Middle frontal gyrus (tissue), 1 donor: ENCODE measurements around the gene SLC29A1.

Experiments used
- DNase-seq: peaks from one replicate; pipeline ENCODE4 v3.0.0-alpha.2; 2015; ENCODE audit warnings: low spot score; ENCODE audit errors: extremely low spot score

SLC29A1 gene

GRCh38 chr6:44255105-44255808, 31.9 kb downstream of the SLC29A1 start:
- no peak for DNase-seq

GRCh38 chr6:44255871-44256774, 32.7 kb downstream of the SLC29A1 start:
- no peak for DNase-seq

- no peak for DNase-seq
Observed at GRCh38 chr6:44256775-44257024, 33.3 kb downstream of the SLC29A1 start.

GRCh38 chr6:44257025-44257752, 33.8 kb downstream of the SLC29A1 start, which contains the start of gene SLC35B2:
Gene SLC35B2 (minus strand): TSS chr6:44257528. CDS start chr6:44257410, 118 bp downstream.
- peak; percentile 65 for DNase-seq

- no peak for DNase-seq
Observed at GRCh38 chr6:44257753-44258324, 34.4 kb downstream of the SLC29A1 start.

GRCh38 chr6:44258325-44258863, 35.0 kb downstream of the SLC29A1 start:
- DNase-seq = no peak

GRCh38 chr6:44258921-44259320, 35.5 kb downstream of the SLC29A1 start:
- no peak for DNase-seq

- no peak for DNase-seq
Observed at GRCh38 chr6:44260011-44260410, 36.6 kb downstream of the SLC29A1 start.

- no peak for DNase-seq
Observed at GRCh38 chr6:44260451-44261297, 37.3 kb downstream of the SLC29A1 start.

- no peak for DNase-seq
Observed at GRCh38 chr6:44261581-44261980, 38.2 kb downstream of the SLC29A1 start.

- DNase-seq = no peak
Observed at GRCh38 chr6:44262467-44263353, 39.3 kb downstream of the SLC29A1 start.

GRCh38 chr6:44263354-44264100, 40.1 kb downstream of the SLC29A1 start:
- no peak for DNase-seq

GRCh38 chr6:44264154-44265006, 41.0 kb downstream of the SLC29A1 start:
- no peak for DNase-seq

- peak; percentile 80 for DNase-seq
Observed at GRCh38 chr6:44265007-44265721, 41.8 kb downstream of the SLC29A1 start, which contains the start of gene NFKBIE. Gene NFKBIE (minus strand): TSS chr6:44265551. CDS start chr6:44265346, 205 bp downstream.

- DNase-seq = no peak
Observed at GRCh38 chr6:44265722-44266233, 42.4 kb downstream of the SLC29A1 start.

GRCh38 chr6:44266347-44266746, 43.0 kb downstream of the SLC29A1 start:
- DNase-seq = no peak

GRCh38 chr6:44267252-44267651, 43.9 kb downstream of the SLC29A1 start:
- DNase-seq = no peak
